A549 treated with GW870086 at 1 μM for 4 hours (cell line): Measurements from ENCODE around the gene TTC19. TPM values are rescaled to one million over a fixed set of nuclear protein-coding genes. Genes with fewer than 3 reads are reported as not detected.

Experiments
- total RNA-seq: library from RNA; stranded (reverse); fragments of 200-300 nt; extraction: Qiagen RNA extraction; gene quantifications from 5 replicates; pipeline ENCODE4 v1.2.3, GENCODE V29; 2022; ENCODE audit warnings: low read depth

The TTC19 gene
- 42.9 to 53.2 TPM (median 50.8 TPM) in 5 replicates for total RNA-seq

GRCh38 chr17:15999141-15999973 is at the start of gene TTC19, which contains the start of gene ZSWIM7:
Gene TTC19 (plus strand): TSS chr17:15999824. CDS start chr17:15999849, 25 bp downstream.
Gene ZSWIM7 (minus strand): TSS chr17:15999704. CDS start chr17:15999594, 110 bp downstream.

Other genes with a start within 250 kb of the TTC19 start
- gene ADORA2B, start 54.7 kb upstream of the TTC19 start, total RNA-seq, result 13.2 to 18.1 TPM (median 17.9 TPM) in 5 replicates
- gene ZSWIM7, start 120 bp upstream of the TTC19 start, total RNA-seq, result 42.7 to 50.7 TPM (median 46.8 TPM) in 5 replicates
- 68.2 to 83.9 TPM (median 70.3 TPM) in 5 replicates for gene NCOR1, start 215.7 kb downstream of the TTC19 start, total RNA-seq
- 14.1 to 20.0 TPM (median 18.5 TPM) in 5 replicates for gene PIGL, start 217.4 kb downstream of the TTC19 start, total RNA-seq